Measurements from ENCODE around the gene SLC23A3. TPM values are rescaled to one million over a fixed set of nuclear protein-coding genes. Genes with fewer than 3 reads are reported as not detected.
A peak's percentile ranks its signal among the peaks of the same experiment; 100 is the strongest.

The SLC23A3 gene
- total and polyA plus RNA-seq, 4 donors: 0.23 to 2.4 (median 0.66) TPM

DNA sequence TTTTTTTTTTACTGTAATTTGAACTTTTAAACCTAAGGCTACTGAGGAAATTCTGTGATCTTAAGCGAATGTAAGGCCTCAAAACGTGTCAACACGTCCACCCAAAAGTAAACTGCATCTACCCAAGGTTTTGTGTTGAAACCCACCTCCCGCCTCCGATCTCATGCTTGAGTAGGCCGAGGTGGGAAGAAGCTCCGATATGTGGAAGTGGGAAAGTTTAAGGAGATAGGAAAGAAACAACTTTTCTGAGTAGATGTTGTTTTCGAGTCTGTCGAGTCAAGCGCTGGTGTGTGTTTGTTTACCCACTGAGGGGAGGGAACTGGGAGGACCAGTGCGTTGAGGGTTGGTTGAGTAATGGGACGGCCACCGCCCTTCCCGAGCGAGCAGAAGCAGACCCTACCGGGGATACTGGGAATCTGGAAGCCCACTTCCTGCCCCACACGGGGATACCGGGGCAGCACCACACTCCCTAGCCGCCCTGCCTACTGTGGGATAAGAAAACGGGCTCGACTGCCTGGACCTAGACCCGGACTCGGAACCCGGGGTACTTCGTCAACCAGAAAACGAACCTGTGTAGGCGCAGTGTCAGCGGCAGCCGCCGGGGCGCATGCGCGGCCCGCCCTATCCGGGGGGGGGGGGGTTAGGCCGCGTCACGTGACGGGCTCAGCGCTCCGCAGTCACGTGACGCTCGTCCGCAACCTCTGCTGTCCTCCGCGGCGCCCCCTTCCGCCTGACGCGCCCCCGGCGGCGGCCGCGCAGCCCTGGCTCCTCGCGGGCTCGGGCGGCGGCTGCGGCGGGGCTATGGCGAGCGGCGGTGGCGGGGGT, 7.9 kb upstream of the SLC23A3 start, which contains the start of gene RETREG2:
TSS of gene RETREG2 (plus strand) at position 724 of the 825 bp plus-strand sequence. CDS start at position 802, 78 bp downstream.
- peak within 1 kb of the TSS; percentile 68 to 89 (median 77) for H3K4me3 ChIP-seq (ENCODE audit: low read depth in 1 of 3, low read length in 3 of 3)
- DNase-seq (ENCODE audit: low spot score): peak; percentile 92
- under 1% methylated on average over 67 of the region's 67 CpGs for WGBS
- H3K27me3 ChIP-seq (ENCODE audit: control insufficient read depth in 4 of 4, insufficient read depth in 4 of 4, low read length in 3 of 4): no peaks in the 10 kb centered on the region
- peak within 1 kb of the TSS; percentile 34 to 100 for H3K9ac ChIP-seq (ENCODE audit: low read depth in 1 of 2, low read length in 2 of 2)
- TF ChIP-seq HNF4A (conservative IDR thresholded peaks at IDR 0.05): peak; percentile 30
- TF ChIP-seq RXRA (IDR thresholded peaks at IDR 0.05): peak in 1 of 2 donors; percentile 16
- TF ChIP-seq, protein P1, sequence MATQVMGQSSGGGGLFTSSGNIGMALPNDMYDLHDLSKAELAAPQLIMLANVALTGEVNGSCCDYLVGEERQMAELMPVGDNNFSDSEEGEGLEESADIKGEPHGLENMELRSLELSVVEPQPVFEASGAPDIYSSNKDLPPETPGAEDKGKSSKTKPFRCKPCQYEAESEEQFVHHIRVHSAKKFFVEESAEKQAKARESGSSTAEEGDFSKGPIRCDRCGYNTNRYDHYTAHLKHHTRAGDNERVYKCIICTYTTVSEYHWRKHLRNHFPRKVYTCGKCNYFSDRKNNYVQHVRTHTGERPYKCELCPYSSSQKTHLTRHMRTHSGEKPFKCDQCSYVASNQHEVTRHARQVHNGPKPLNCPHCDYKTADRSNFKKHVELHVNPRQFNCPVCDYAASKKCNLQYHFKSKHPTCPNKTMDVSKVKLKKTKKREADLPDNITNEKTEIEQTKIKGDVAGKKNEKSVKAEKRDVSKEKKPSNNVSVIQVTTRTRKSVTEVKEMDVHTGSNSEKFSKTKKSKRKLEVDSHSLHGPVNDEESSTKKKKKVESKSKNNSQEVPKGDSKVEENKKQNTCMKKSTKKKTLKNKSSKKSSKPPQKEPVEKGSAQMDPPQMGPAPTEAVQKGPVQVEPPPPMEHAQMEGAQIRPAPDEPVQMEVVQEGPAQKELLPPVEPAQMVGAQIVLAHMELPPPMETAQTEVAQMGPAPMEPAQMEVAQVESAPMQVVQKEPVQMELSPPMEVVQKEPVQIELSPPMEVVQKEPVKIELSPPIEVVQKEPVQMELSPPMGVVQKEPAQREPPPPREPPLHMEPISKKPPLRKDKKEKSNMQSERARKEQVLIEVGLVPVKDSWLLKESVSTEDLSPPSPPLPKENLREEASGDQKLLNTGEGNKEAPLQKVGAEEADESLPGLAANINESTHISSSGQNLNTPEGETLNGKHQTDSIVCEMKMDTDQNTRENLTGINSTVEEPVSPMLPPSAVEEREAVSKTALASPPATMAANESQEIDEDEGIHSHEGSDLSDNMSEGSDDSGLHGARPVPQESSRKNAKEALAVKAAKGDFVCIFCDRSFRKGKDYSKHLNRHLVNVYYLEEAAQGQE (IDR thresholded peaks at IDR 0.05): peak; percentile 66
- peak in 1 of 2 donors; percentile 10 for TF ChIP-seq JUND (IDR thresholded peaks at IDR 0.05)
- TF ChIP-seq, protein P2, sequence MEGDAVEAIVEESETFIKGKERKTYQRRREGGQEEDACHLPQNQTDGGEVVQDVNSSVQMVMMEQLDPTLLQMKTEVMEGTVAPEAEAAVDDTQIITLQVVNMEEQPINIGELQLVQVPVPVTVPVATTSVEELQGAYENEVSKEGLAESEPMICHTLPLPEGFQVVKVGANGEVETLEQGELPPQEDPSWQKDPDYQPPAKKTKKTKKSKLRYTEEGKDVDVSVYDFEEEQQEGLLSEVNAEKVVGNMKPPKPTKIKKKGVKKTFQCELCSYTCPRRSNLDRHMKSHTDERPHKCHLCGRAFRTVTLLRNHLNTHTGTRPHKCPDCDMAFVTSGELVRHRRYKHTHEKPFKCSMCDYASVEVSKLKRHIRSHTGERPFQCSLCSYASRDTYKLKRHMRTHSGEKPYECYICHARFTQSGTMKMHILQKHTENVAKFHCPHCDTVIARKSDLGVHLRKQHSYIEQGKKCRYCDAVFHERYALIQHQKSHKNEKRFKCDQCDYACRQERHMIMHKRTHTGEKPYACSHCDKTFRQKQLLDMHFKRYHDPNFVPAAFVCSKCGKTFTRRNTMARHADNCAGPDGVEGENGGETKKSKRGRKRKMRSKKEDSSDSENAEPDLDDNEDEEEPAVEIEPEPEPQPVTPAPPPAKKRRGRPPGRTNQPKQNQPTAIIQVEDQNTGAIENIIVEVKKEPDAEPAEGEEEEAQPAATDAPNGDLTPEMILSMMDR (IDR thresholded peaks at IDR 0.05; ENCODE audit: low read depth, low read length, missing input control): peak; percentile 19
- TF ChIP-seq, protein P3, sequence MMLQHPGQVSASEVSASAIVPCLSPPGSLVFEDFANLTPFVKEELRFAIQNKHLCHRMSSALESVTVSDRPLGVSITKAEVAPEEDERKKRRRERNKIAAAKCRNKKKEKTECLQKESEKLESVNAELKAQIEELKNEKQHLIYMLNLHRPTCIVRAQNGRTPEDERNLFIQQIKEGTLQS (IDR thresholded peaks at IDR 0.05): no peak
- TF ChIP-seq GABPA (IDR thresholded peaks at IDR 0.05 in 1 of 2, conservative IDR thresholded peaks at IDR 0.05 in 1 of 2): peak in 1 of 2 donors; percentile 75
- TF ChIP-seq TAF1 (conservative IDR thresholded peaks at IDR 0.05): peak; percentile 30
- TF ChIP-seq NR2F2 (IDR thresholded peaks at IDR 0.05): no peak
- peak; percentile 47 for TF ChIP-seq YY1 (IDR thresholded peaks at IDR 0.05)
- TF ChIP-seq FOXA2 (IDR thresholded peaks at IDR 0.05): peak; percentile 47
- TF ChIP-seq, protein P4, sequence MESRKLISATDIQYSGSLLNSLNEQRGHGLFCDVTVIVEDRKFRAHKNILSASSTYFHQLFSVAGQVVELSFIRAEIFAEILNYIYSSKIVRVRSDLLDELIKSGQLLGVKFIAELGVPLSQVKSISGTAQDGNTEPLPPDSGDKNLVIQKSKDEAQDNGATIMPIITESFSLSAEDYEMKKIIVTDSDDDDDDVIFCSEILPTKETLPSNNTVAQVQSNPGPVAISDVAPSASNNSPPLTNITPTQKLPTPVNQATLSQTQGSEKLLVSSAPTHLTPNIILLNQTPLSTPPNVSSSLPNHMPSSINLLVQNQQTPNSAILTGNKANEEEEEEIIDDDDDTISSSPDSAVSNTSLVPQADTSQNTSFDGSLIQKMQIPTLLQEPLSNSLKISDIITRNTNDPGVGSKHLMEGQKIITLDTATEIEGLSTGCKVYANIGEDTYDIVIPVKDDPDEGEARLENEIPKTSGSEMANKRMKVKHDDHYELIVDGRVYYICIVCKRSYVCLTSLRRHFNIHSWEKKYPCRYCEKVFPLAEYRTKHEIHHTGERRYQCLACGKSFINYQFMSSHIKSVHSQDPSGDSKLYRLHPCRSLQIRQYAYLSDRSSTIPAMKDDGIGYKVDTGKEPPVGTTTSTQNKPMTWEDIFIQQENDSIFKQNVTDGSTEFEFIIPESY (IDR thresholded peaks at IDR 0.05): no peak
- TF ChIP-seq, protein P5, sequence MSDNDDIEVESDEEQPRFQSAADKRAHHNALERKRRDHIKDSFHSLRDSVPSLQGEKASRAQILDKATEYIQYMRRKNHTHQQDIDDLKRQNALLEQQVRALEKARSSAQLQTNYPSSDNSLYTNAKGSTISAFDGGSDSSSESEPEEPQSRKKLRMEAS (IDR thresholded peaks at IDR 0.05): no peak
- peaks cover 0 to 25% (median 22%) of the 10 kb centered on the region in 4 donors for H3K4me1 ChIP-seq (ENCODE audit: control insufficient read depth in 4 of 4, insufficient read depth in 4 of 4, low read length in 3 of 4)
- peaks cover 9 to 49% (median 41%) of the 10 kb centered on the region in 4 donors for H3K36me3 ChIP-seq (ENCODE audit: control insufficient read depth in 4 of 4, insufficient read depth in 3 of 4, low read depth in 1 of 4, low read length in 3 of 4)
- peak within 1 kb of the TSS; percentile 94 to 100 for H3K27ac ChIP-seq (ENCODE audit: low read depth in 1 of 2, low read length in 2 of 2)
- H3K9me3 ChIP-seq (ENCODE audit: control insufficient read depth in 4 of 4, low read length in 3 of 4): no peaks in the 10 kb centered on the region
